MCF 10A (cell line): ENCODE results near the gene ZNF426. TPM values are rescaled to one million over a fixed set of nuclear protein-coding genes. Genes with fewer than 3 reads are reported as not detected.

Source experiments
- BruUV-seq: library from RNA; stranded (reverse); fragments of 400-500 nt; replicated peaks from 2 replicates; lab custom pipeline; 2021; lab: Mats Ljungman, UMichigan
- CTCF ChIA-PET: fragments of 300-600 bp; sonication (Branson Sonifier 250); formaldehyde crosslinking; extraction: SDS; loops from one replicate; lab custom pipeline; 2021; ENCODE audit warnings: antibody characterized with exemption, inconsistent platforms; lab: Yijun Ruan, JAX
- POLR2A ChIA-PET: fragments of 300-600, 350-650 bp; sonication (Branson Sonifier 250); formaldehyde crosslinking; extraction: SDS; loops from one replicate; lab custom pipeline; 2020; ENCODE audit warnings: antibody characterized with exemption, inconsistent platforms; lab: Yijun Ruan, JAX
- DNase-seq: peaks from one replicate; pipeline ENCODE4 v3.0.0-alpha.2; 2018; ENCODE audit not compliant: unreplicated experiment
- H3K27ac Mint-ChIP-seq: one replicate; pipeline ENCODE4 v1.8.0; 2022; ENCODE audit warnings: mild to moderate bottlenecking, low read depth, mixed read lengths; ENCODE audit not compliant: unreplicated experiment
- H3K27me3 Mint-ChIP-seq: one replicate; pipeline ENCODE4 v1.8.0; 2022; ENCODE audit warnings: mixed read lengths; ENCODE audit not compliant: insufficient read depth, unreplicated experiment
- H3K36me3 Mint-ChIP-seq: one replicate; pipeline ENCODE4 v1.8.0; 2022; ENCODE audit warnings: mild to moderate bottlenecking, moderate library complexity, mixed read lengths; ENCODE audit not compliant: insufficient read depth, unreplicated experiment
- H3K4me1 Mint-ChIP-seq: one replicate; pipeline ENCODE4 v1.8.0; 2022; ENCODE audit warnings: mixed read lengths; ENCODE audit not compliant: insufficient read depth, unreplicated experiment
- H3K4me3 Mint-ChIP-seq: one replicate; pipeline ENCODE4 v1.8.0; 2022; ENCODE audit warnings: mild to moderate bottlenecking, moderate library complexity, mixed read lengths; ENCODE audit not compliant: unreplicated experiment
- H3K9me3 Mint-ChIP-seq: one replicate; pipeline ENCODE4 v1.8.0; 2022; ENCODE audit warnings: mixed read lengths; ENCODE audit not compliant: unreplicated experiment
- intact Hi-C: fragments of 100-400 bp; cut with micrococcal nuclease; formaldehyde crosslinking; loops from 2 replicates; pipeline ENCODE4 v1.14.1; 2022
- total RNA-seq: library from RNA; stranded (reverse); gene quantifications from 2 replicates; pipeline ENCODE4 v1.2.3, GENCODE V29; 2022
- TF ChIP-seq, protein P1 (sequence below): fragments of 200-600 bp; IDR thresholded peaks from one replicate; pipeline ENCODE4 v1.8.0; 2022; ENCODE audit warnings: antibody characterized with exemption, mild to moderate bottlenecking; ENCODE audit not compliant: unreplicated experiment

ZNF426 gene
- total RNA-seq, 1 experiment from 2014 or later = 8.1 TPM

DNA sequence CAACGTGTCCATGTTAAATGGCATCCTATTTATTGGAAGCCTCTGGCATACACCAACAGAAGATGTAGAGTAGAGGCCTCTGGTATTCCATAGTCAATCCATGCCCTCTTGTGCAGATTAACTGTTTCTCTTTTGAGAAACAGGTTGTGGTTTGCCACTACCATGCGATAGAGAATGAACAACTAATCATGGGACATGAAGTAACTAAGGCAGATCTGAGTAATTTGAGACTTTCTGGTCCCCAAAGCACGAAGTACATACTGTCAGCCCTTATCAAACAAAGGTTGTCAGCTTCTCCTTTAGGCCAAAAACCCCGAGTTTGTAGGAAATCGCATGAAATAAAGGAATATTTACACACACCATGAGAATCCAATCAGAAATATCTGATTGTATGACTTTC, 42.3 kb upstream of the ZNF426 start:
- DNase-seq = no peak
- CTCF ChIA-PET = interaction anchor here (0.5 to 2.6 kb wide), 7 partner anchors 18 to 1827 kb away, joined by 3 to 13 read pairs (median 3); no protein-coding TSS in a partner anchor
- peaks cover 18% of the 10 kb centered on the region for H3K9me3 Mint-ChIP-seq
- BruUV-seq = no TSS peak
- POLR2A ChIA-PET = interaction anchor here (0.9 kb wide), 1 partner anchor 317 kb away, joined by 7 read pairs; no protein-coding TSS in a partner anchor
- H3K36me3 Mint-ChIP-seq = peaks cover 79% of the 10 kb centered on the region
- peaks cover 5% of the 10 kb centered on the region for H3K4me1 Mint-ChIP-seq
- TF ChIP-seq, protein P1, sequence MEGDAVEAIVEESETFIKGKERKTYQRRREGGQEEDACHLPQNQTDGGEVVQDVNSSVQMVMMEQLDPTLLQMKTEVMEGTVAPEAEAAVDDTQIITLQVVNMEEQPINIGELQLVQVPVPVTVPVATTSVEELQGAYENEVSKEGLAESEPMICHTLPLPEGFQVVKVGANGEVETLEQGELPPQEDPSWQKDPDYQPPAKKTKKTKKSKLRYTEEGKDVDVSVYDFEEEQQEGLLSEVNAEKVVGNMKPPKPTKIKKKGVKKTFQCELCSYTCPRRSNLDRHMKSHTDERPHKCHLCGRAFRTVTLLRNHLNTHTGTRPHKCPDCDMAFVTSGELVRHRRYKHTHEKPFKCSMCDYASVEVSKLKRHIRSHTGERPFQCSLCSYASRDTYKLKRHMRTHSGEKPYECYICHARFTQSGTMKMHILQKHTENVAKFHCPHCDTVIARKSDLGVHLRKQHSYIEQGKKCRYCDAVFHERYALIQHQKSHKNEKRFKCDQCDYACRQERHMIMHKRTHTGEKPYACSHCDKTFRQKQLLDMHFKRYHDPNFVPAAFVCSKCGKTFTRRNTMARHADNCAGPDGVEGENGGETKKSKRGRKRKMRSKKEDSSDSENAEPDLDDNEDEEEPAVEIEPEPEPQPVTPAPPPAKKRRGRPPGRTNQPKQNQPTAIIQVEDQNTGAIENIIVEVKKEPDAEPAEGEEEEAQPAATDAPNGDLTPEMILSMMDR = no peak
- peak overlapping the region; percentile 58 for H3K27ac Mint-ChIP-seq
- H3K4me3 Mint-ChIP-seq = no peak overlapping the region
- H3K27me3 Mint-ChIP-seq = no peaks in the 10 kb centered on the region
- intact Hi-C loops = no loop called here

DNA sequence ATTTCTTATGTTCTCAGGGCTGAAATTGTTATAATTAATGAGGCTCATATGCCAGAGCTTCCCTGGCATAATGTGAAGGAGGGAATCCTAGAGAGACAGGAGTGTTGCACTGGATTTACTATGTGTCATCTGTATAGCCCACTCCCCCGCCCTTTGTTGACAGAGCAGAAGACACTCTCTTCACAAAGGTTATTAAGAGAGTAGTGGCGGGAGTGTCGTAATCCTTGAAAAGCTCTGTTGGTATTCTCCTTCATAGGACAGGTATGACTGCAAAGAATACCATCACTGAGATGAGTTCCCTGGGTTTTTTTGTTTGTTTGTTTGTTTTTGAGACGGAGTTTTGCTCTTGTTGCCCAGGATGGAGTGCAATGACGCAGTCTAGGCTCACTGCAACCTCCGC, 31.8 kb upstream of the ZNF426 start:
- ChIA-PET POLR2A (no interaction called here), CTCF (interaction anchor here (0.6 to 1.2 kb wide), 2 partner anchors 15 to 60 kb away, joined by 3 read pairs; no protein-coding TSS in a partner anchor)
- TF ChIP-seq, protein P1 = no peak
- no peak overlapping the region for H3K4me3 Mint-ChIP-seq
- intact Hi-C loops = no loop called here
- H3K36me3 Mint-ChIP-seq = peaks cover 92% of the 10 kb centered on the region
- peaks cover 24% of the 10 kb centered on the region for H3K9me3 Mint-ChIP-seq
- no peaks in the 10 kb centered on the region for H3K27me3 Mint-ChIP-seq
- no TSS peak for BruUV-seq
- H3K27ac Mint-ChIP-seq = no peak overlapping the region
- DNase-seq = no peak
- H3K4me1 Mint-ChIP-seq = no peaks in the 10 kb centered on the region

DNA sequence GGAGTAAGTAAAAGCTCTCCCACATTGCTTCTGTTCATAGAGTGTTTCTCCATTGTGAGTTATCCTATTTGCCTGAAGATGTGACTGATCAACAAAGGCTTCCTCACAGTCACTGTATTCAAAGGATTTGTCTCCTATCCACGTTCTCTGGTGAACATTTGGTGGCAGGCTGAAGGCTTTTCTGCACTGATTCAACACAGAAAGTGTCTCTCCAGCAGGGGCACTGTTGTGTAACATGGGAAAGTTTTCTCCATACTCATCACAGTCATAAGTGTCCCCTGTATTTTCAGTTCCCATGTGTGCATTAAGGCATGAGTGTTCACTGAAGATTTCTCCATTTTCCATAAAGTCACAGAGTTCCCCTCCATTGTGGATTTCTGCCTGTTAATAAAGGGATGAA, 28.3 kb upstream of the ZNF426 start:
- H3K4me3 Mint-ChIP-seq = no peak overlapping the region
- intact Hi-C loops = no loop called here
- TF ChIP-seq, protein P1 = no peak
- peaks cover 92% of the 10 kb centered on the region for H3K36me3 Mint-ChIP-seq
- no peak for DNase-seq
- no peaks in the 10 kb centered on the region for H3K4me1 Mint-ChIP-seq
- peaks cover 15% of the 10 kb centered on the region for H3K9me3 Mint-ChIP-seq
- ChIA-PET CTCF (no interaction called here), POLR2A (no interaction called here)
- H3K27me3 Mint-ChIP-seq = no peaks in the 10 kb centered on the region
- H3K27ac Mint-ChIP-seq = peak overlapping the region; percentile 49
- BruUV-seq = no TSS peak

DNA sequence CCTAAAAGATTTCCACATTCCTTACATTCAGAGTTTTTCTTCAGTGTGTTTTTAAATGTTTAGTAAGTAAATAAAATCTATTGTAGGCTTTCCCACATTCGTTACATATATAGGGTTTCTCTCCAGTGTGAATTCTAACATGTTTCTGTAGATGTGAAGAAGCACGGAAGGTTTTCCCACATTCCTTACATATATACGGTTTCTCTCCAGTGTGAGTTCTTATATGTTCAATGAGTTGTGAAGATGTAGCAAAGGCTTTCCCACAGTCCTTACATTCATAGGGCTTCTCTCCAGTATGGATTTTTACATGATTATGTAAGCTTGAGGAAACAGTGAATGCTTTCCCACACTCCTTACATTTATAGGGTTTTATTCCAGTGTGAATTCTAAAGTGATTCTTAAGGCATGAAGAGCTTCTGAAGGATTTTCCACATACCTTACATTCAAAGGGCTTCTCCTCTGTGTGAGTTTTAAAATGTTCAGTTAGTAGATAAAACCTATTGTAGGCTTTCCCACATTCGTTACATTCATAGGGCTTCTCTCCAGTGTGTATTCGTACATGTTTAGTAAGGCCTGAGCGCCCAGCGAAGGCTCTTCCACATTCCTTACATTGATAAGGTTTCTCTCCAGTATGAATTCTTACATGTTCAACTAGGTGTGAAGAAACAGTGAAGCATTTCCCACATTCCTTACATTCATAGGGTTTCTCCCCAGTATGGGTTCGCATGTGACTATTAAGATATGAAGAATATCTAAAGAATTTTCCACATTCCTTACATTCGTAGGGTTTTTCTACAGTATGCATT, 27.7 kb upstream of the ZNF426 start:
- peak; percentile 27 for DNase-seq
- POLR2A ChIA-PET = no interaction called here
- TSS peak; percentile 18 for BruUV-seq
- H3K9me3 Mint-ChIP-seq = peaks cover 15% of the 10 kb centered on the region
- TF ChIP-seq, protein P1 = no peak
- H3K4me1 Mint-ChIP-seq = no peaks in the 10 kb centered on the region
- peak overlapping the region; percentile 49 for H3K27ac Mint-ChIP-seq
- H3K27me3 Mint-ChIP-seq = no peaks in the 10 kb centered on the region
- CTCF ChIA-PET = no interaction called here
- intact Hi-C loops = no loop called here
- peaks cover 92% of the 10 kb centered on the region for H3K36me3 Mint-ChIP-seq
- no peak overlapping the region for H3K4me3 Mint-ChIP-seq
